Right kidney (tissue), 1 donor: Measurements from ENCODE around the gene FBP2.
"Not testable (repeated sequence)": the region's sequence is repeated elsewhere in the genome, so short reads cannot be mapped to it uniquely, and the experiment has no call there.

ENCODE experiments used
- DNase-seq: peaks from one replicate; pipeline ENCODE4 v3.0.0-alpha.2; 2016

FBP2 gene

GRCh38 chr9:94563548-94563947 is 30.1 kb downstream of the FBP2 start:
- no peak for DNase-seq

DNA sequence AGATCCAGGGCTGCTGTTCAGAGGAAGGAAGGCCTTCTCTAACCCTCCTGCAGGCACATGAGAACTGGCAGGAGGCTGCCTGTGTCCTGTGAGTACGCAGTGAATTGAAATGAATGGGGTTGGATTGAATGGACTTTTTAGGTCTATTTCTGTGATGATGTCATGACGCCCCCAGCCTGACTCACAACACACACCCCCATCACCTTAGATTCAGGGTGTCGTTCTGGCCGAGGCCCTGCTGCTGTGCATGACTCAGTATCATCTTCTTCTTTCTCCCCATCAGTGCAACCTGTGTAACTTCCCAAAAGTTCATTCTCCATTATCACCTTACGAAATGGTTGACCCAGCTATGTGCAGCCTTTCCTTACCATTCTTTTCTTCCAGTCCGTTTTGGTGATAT is 33.4 kb downstream of the FBP2 start:
- no peak for DNase-seq

DNA sequence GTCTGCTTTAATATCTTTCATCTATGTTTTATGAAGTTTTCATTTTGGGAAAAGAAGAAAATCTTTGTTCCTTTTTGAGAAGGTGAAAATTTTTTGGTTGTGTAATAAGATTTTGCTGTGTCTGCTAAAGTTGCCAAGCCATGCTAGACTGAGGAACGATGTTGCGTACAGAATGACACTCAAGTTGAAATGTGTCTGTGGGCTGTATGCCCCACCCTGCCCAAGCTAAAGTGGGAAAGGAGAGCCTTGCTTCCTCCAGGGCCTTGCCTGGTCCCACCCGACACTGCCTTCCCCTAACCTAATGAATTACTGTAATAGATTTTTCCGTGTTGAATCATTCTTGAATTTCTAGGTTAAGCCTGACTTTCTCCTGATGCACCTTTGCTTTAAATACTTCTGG is 36.2 kb downstream of the FBP2 start:
- no peak for DNase-seq

- DNase-seq, result peak; percentile 3
These were observed 38.9 kb downstream of the FBP2 start, which contains the start of gene PCAT7 for GRCh38 chr9:94554439-94555331. TSS of gene PCAT7 (plus strand) at chr9:94555083.

DNA sequence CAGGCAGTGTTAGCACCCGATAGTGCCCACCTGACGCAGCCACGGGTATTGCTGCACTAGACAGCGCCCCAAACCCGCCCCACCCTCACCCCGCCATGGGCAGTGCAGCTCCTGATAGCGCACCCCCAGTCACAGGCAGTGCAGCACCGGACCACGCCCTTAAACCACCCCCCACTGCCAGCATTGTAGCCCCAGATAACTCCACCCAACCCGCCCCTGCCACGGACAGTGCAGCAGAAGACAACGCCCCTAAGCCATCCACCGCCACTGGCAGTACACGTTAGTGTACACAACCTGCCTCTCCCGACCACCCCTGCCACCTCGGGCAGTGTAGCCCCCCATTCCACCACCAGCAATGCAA is 39.6 kb downstream of the FBP2 start:
- DNase-seq, result no peak

- DNase-seq, result no peak
These were observed 40.3 kb downstream of the FBP2 start for GRCh38 chr9:94553029-94553938.

DNA sequence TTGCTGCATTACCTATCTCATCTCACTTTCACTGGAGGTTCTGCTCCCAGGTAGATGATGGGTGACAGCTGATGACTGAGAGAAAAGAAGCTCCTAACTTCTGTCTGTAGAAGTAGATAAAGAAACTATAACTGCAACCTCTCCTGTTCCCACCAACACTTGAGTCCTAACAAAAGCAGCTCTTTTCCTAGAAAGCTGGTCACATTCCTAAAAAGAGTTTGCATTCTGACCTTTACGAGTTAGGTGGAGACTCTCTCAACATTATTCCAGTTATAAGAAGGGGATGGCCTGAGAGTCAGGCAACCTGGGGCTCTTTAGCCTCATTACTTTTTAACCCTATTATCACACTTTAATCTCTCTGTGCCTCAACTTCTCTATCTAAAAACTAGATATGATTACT is 47.7 kb downstream of the FBP2 start:
- DNase-seq, result no peak

GRCh38 chr9:94544335-94544734 is 49.3 kb downstream of the FBP2 start:
- not testable (repeated sequence) for DNase-seq

GRCh38 chr9:94538908-94539307 is 54.7 kb downstream of the FBP2 start:
- no peak for DNase-seq

GRCh38 chr9:94534901-94535300 is 58.7 kb downstream of the FBP2 start:
- no peak for DNase-seq

GRCh38 chr9:94533601-94534000 is 60.0 kb downstream of the FBP2 start:
- DNase-seq, result no peak

GRCh38 chr9:94533155-94533554 is 60.5 kb downstream of the FBP2 start:
- DNase-seq, result peak; percentile 18

GRCh38 chr9:94528886-94529285 is 64.7 kb downstream of the FBP2 start:
- DNase-seq, result no peak

- DNase-seq, result no peak
These were observed 66.7 kb downstream of the FBP2 start for GRCh38 chr9:94526951-94527350.

DNA sequence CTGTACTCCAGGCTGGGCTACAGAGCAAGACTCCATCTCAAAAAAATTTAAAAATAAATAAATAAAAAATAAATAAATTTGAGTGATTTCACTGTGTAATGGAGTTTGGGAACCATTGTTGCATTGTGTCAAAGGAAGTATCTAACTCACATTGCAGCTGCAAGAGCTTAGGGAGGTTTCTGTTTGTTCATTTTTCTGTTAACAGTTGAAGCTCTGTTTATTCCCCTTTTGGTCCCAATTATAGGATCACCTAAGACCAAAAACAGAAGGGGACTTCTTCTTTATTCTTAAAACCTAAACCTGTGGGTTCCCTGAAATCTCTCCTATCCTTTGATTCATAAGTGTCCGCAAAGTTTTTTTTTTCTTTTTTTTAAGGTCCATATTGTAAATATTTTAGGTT is 67.4 kb downstream of the FBP2 start:
- DNase-seq, result no peak

GRCh38 chr9:94525396-94526035 is 68.1 kb downstream of the FBP2 start:
- DNase-seq, result no peak

DNA sequence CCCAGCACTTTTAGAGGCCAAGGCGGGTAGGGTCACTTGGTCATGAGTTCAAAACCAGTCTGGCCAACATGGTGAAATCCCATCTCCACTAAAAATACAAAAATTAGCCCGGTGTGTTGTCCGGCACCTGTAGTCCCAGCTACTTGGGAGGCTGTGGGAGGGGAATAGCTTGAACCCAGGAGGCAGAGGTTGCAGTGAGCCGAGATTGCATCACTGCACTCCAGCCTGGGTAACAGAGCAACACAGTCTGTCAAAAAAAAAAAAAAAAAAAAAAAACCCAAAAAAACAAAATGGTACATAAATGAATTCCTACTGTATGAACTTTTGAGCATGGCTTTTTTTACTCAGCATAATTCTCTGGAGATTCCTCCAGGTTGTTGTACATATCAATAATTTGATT is 76.4 kb downstream of the FBP2 start:
- no peak for DNase-seq

DNA sequence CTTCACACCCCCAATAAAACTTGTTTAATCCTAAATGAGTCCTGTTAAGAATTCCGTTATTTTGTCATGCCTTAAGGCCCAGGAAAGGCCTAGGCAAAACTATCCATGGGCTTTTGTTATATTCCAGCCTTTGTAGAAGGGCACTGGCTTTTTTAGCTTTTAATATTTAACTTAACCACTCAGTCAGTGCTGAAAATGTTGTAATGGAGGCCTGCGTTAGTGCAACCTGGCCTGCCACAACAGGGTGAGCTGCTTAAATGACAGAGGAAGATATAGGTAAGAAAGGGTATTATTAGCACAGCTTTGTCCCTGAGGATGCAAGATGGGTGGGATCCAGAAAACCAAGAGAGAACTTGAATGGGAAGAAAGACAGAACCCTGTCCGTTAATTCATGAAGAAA is 78.9 kb downstream of the FBP2 start:
- DNase-seq, result no peak

DNA sequence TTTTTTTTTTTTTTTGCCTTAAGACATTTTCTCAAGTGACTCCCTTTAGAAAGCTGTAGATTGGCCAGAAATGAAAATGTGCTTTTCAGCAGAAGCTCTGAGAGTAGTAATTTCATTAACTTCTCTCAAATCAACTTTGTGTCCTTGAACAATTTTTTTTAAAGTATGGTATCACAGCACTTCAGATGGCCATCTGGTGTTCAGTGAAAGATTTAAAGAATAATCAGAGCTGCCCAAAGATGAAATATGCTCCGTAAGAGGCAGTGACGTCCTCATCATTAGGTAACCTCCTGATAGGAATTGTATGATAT is 81.7 kb downstream of the FBP2 start:
- DNase-seq, result no peak

- no peak for DNase-seq
These were observed 82.3 kb downstream of the FBP2 start for GRCh38 chr9:94511134-94511954.
